ENCODE measurements around the gene IL1B.
"Not testable (repeated sequence)": the region's sequence is repeated elsewhere in the genome, so short reads cannot be mapped to it uniquely, and the experiment has no call there.

The IL1B gene

DNA sequence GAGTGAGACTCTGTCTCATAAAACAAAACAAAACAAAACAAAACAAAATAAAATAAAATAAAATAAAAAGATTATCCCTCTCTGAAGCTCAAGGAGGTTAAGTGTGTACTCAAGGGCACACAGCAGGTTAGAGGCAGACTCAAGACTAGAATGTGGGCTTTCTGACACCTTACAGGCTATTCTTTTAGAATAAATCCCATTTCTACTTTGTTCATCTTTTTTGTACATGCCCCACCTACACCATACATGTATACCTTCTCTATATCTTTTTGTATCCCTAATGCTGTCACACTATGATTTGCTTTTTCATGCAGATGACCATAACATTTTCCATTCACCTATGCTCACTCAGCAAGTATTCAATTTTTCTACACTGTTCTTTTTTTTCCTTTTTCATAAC lies 2.6 kb downstream of the IL1B start:
- peak overlapping the region; percentile 71 for H3K4me3 ChIP-seq (replicated peaks; ENCODE audit: low read depth, low read length)
- DNase-seq (ENCODE audit: low read depth) = no peak
- TF ChIP-seq, protein P1, sequence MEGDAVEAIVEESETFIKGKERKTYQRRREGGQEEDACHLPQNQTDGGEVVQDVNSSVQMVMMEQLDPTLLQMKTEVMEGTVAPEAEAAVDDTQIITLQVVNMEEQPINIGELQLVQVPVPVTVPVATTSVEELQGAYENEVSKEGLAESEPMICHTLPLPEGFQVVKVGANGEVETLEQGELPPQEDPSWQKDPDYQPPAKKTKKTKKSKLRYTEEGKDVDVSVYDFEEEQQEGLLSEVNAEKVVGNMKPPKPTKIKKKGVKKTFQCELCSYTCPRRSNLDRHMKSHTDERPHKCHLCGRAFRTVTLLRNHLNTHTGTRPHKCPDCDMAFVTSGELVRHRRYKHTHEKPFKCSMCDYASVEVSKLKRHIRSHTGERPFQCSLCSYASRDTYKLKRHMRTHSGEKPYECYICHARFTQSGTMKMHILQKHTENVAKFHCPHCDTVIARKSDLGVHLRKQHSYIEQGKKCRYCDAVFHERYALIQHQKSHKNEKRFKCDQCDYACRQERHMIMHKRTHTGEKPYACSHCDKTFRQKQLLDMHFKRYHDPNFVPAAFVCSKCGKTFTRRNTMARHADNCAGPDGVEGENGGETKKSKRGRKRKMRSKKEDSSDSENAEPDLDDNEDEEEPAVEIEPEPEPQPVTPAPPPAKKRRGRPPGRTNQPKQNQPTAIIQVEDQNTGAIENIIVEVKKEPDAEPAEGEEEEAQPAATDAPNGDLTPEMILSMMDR (IDR thresholded peaks at IDR 0.05; ENCODE audit: low read length, missing control alignments) = no peak

DNA sequence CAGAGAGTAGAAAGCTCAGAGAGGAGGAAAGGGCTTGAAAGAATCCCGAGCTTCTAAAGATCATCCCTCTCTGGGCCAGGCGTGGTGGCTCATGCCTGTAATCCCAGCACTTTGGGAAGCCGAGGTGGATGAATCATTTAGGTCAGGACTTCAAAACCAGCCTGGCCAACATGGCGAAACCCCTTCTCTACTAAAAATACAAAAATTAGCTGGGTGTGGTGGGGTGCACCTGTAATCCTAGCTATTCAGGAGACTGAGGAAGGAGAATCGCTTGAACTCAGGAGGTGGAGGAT lies 3.0 kb downstream of the IL1B start:
- H3K4me3 ChIP-seq (replicated peaks; ENCODE audit: low read depth, low read length) = peak overlapping the region; percentile 71
- DNase-seq (ENCODE audit: low read depth) = not testable (repeated sequence)

DNA sequence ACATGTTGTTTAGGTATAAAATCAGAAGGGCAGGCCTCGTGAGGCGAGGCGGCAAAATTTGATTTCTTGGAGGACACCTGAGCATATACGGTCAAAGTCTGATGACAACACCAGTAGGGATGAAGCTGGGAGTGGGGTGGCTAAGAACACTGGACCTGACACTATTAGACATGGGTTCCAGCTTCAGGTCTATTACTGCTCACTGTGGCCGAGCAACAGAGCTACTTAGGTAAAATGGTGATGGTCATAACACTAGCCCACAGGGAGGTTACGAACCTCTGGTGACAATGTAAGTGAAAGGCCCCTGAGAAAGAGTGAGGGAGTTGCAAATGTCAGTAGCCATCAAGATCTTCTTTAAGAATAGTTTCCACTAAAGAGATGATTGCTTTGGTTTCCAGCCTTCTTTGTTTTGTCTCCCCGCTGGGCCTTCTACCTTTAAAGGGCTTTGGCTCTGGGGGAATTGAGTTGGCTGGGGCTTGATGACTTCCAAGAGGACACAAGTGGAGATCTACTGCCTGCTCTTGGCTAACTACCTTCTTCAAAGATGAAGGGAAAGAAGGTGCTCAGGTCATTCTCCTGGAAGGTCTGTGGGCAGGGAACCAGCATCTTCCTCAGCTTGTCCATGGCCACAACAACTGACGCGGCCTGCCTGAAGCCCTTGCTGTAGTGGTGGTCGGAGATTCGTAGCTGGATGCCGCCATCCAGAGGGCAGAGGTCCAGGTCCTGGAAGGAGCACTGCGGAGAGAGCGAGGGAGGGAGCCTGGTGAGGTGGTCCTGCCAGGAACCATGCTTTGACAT lies 3.5 kb downstream of the IL1B start:
- peak; percentile 38 for DNase-seq (ENCODE audit: low read depth)
- TF ChIP-seq, protein P1 (IDR thresholded peaks at IDR 0.05; ENCODE audit: low read length, missing control alignments) = no peak
- peak overlapping the region; percentile 17 for H3K4me3 ChIP-seq (replicated peaks; ENCODE audit: low read depth, low read length)

DNA sequence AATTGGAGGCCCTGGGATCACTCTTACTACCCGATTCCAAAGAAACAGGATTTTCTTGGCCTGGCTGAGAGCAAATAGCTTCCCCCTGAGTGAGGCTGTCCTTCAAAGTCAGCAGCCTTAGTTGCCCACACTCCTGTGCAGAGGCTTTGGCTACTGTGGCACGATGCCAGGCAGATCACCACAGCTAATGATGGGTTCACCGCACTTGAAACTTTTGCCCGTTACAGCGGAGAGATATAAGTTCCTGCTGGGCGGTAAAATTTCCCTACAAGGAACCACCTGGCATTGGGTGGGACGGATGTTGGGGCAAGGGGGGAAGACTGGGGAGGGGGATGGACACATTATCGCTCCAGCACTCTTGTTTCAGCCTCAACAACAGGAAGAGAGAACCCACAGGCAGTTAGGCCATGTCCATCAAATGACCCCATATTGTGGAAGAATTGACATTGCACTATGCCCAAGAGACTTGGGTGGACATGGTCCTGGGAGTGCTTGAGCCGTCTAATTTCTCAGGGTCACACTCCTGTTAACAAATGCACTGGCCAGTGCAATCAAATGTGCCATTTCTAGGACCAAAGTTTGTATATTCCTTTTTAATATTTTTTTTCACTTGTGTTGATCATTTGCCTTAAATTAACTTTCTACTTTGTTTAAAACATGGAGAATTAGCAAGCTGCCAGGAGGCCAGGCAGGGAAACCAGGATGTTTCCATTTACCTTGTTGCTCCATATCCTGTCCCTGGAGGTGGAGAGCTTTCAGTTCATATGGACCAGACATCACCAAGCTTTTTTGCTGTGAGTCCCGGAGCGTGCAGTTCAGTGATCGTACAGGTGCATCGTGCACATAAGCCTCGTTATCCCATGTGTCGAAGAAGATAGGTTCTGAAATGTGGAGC lies 4.4 kb downstream of the IL1B start:
- TF ChIP-seq, protein P1 (IDR thresholded peaks at IDR 0.05; ENCODE audit: low read length, missing control alignments) = no peak
- H3K4me3 ChIP-seq (replicated peaks; ENCODE audit: low read depth, low read length) = no peak overlapping the region
- DNase-seq (ENCODE audit: low read depth) = peak; percentile 48

DNA sequence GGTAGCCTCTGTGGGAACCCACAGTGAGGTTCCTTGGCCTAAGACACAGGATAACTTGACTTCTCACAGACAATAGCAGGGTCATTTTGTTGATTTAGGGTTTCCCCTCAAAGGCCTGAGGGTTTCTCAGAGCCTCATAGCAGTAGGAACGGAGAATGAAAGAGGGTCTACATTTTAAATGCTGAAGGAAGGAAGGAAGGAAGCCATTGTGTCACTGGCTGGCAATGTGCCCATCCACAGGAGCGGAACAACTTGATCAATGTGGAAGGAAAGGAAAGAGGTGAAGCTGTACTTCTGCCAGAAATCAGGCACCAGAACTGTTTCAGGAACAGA lies 5.1 kb downstream of the IL1B start:
- TF ChIP-seq, protein P1 (IDR thresholded peaks at IDR 0.05; ENCODE audit: low read length, missing control alignments) = no peak
- DNase-seq (ENCODE audit: low read depth) = peak; percentile 52
- H3K4me3 ChIP-seq (replicated peaks; ENCODE audit: low read depth, low read length) = no peak overlapping the region

DNA sequence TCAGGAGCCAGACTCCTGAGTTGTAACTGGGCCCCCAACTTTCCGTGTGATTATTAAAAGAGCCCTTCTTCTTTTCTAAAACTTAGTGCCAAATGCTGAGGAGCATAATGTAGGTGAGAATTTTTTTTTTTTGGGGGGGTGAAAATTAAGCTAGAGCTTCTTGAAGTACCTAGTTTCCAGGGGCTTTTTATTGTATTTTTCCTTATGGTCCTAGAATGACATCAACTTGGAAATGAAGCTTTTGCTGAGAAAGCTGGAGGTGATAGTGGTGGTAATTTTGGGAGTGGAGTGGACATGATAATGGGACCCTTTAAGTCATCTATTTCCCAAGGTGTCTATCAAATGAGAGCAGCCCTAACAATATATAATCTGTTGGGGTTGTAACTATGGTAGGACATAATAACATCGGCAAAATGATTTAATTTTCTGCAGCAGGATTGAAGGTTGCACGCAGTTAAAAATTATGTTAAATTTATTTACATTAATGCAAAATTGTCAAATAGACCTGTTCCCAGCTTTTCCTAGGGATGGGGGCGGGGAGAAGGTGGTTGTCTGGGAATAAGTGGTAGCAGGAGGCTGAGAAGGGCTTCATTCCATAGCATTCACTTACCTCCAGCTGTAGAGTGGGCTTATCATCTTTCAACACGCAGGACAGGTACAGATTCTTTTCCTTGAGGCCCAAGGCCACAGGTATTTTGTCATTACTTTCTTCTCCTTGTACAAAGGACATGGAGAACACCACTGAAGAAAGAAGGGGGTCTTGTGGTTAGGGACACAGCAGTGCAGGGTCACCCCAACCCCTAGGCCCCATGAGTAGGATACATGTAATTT lies 5.7 kb downstream of the IL1B start:
- H3K4me3 ChIP-seq (replicated peaks; ENCODE audit: low read depth, low read length) = no peak overlapping the region
- TF ChIP-seq, protein P1 (IDR thresholded peaks at IDR 0.05; ENCODE audit: low read length, missing control alignments) = no peak
- DNase-seq (ENCODE audit: low read depth) = peak; percentile 20

Measured in fibroblast of pulmonary artery (primary cell).